Duodenal mucosa (tissue), 2 donors: ENCODE data around the gene RMND5A.

Source experiments
- H3K27ac ChIP-seq: one replicate; pipeline ENCODE4 v1.7.0; 2013; ENCODE audit warnings: low read depth, low read length
- H3K27me3 ChIP-seq, 2 donors: one replicate each; pipeline ENCODE4 v1.7.0; 2013; ENCODE audit warnings: low read length in 2 of 2, control low read depth in 1 of 2; ENCODE audit not compliant: insufficient read depth in 2 of 2, control insufficient read depth in 1 of 2
- H3K36me3 ChIP-seq, 2 donors: one replicate each; pipeline ENCODE4 v1.7.0; 2013; ENCODE audit warnings: low read length in 2 of 2, control low read depth in 1 of 2; ENCODE audit not compliant: insufficient read depth in 2 of 2, control insufficient read depth in 1 of 2
- H3K4me1 ChIP-seq, 2 donors: one replicate each; pipeline ENCODE4 v1.7.0; 2013; ENCODE audit warnings: low read length in 2 of 2, control low read depth in 1 of 2; ENCODE audit not compliant: insufficient read depth in 2 of 2, control insufficient read depth in 1 of 2
- H3K4me3 ChIP-seq, 2 donors: one replicate each; pipeline ENCODE4 v1.7.0; 2013; ENCODE audit warnings: low read length in 2 of 2, low read depth in 1 of 2
- H3K9ac ChIP-seq, 2 donors: one replicate each; pipeline ENCODE4 v1.7.0; 2013; ENCODE audit warnings: low read length in 2 of 2, low read depth in 1 of 2
- H3K9me3 ChIP-seq, 2 donors: one replicate each; pipeline ENCODE4 v1.7.0; 2013; ENCODE audit warnings: low read length in 2 of 2, control low read depth in 1 of 2; ENCODE audit not compliant: control insufficient read depth in 1 of 2

RMND5A gene

DNA sequence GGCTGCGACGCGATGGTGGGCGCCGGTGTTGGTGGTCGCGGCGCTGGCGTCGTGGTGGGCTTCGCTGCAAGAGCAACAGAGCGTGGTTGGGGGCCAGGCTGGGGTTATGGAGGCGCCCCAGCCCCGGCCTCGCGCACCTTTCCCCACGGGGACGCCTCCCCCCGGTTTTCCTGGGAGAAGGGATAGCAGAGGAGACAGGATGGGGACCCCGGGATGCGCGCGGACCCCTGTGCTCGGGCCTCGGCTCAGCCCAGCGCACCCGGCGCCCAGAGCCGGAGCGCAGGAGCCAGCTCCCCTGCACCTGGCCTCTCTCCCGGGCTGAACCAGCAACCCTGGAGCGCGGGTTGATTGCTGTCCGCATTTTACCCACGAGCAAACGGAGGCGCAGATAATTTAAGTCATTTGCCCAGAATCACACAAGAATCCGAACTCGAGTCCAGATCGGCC lies 69.6 kb downstream of the RMND5A start:
- Histone ChIP-seq H3K4me3 (peak overlapping the region; percentile 1 to 28), H3K9me3 (no peaks in the 10 kb centered on the region), H3K27ac (no peak overlapping the region), H3K27me3 (peaks cover 58 to 61% of the 10 kb centered on the region in 2 donors), H3K4me1 (peaks cover 6 to 18% of the 10 kb centered on the region in 2 donors), H3K9ac (peak overlapping the region in 1 of 2 donors; percentile 10), H3K36me3 (no peaks in the 10 kb centered on the region)

DNA sequence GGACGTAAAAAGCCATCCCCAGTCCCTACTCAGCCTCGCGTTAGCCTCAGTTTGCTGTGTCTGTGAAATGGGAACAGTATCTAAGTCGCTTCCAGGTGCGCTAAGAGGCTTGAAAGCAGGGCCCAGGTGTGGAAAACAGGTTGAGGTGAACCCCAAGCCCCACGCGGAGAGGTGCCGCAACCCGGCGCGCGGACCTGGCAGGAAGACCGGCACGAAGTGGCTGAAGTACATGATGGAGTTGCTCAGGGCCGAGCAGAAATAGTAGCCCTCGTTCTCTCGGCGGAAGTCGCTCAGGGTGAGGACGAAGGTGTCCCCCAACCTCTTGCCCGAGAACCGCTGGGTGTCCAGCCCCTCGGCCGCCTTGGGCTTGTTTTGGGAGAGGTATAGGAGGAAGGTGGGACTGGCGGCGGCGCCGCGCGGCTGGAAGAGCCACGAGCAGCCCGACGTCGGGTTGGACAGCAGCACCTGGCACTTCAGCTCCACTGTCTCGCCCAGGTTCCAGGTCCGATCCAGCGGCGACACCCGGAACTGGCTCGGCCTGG lies 70.1 kb downstream of the RMND5A start:
- Histone ChIP-seq H3K27ac (no peak overlapping the region), H3K4me3 (peak overlapping the region; percentile 1 to 28), H3K27me3 (peaks cover 63 to 65% of the 10 kb centered on the region in 2 donors), H3K4me1 (peaks cover 6 to 18% of the 10 kb centered on the region in 2 donors), H3K36me3 (no peaks in the 10 kb centered on the region), H3K9me3 (no peaks in the 10 kb centered on the region), H3K9ac (peak overlapping the region in 1 of 2 donors; percentile 10)

DNA sequence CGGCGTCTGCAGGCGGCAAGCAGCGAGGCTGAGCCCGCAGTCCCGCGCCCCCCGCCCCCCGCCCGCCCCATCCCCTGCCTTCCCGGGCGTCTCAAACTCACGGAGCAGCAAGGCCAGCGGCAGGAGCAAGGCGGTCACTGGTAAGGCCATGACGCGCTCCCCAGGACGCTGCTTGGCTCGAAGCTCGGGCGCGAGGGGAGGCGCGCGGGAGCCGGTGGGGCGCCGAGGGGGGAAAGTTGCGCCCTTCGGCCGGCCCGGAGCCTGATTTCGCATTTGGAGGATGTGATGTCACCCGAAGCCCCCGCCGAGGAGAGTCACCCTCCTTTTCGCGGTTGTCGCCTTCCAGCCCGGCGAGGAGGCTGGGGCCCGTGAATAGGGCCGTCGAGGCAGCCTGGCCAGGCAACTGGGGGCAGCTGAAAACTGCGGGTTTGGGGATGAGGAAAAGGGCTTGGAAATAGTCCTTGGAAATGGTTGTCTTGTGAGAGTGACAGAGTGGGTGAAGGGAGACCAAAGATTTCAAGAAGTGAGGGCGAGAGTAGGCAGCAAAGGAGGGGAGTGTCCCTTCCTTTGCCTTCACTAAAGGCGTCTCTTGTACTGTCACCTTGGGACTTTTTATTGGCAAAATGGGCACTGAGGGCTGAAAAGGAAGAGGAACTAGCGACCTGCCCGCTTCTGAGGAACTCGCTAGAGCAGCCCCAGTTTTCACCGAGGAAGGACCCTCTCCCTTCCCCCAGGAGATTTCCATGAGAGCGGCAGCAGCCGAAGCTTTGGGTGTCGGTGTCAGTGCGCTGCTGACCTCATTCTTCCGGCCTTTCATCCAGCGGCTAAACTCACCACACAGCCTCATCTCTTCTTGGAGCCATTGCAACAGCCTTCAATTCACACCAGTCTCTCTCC lies 70.8 kb downstream of the RMND5A start, which contains the start of gene CD8A:
TSS of gene CD8A (minus strand) at position 238 of the 897 bp plus-strand sequence. CDS start at position 150, 88 bp downstream.
- no peaks in the 10 kb centered on the region for H3K36me3 ChIP-seq
- peak within 1 kb of the TSS in 1 of 2 donors; percentile 10 for H3K9ac ChIP-seq
- peaks cover 6 to 18% of the 10 kb centered on the region in 2 donors for H3K4me1 ChIP-seq
- H3K9me3 ChIP-seq: peaks cover 0 to 3% of the 10 kb centered on the region in 2 donors
- H3K27ac ChIP-seq: no peak within 1 kb of the TSS
- H3K27me3 ChIP-seq: peaks cover 63 to 65% of the 10 kb centered on the region in 2 donors
- peak within 1 kb of the TSS; percentile 38 to 51 for H3K4me3 ChIP-seq

DNA sequence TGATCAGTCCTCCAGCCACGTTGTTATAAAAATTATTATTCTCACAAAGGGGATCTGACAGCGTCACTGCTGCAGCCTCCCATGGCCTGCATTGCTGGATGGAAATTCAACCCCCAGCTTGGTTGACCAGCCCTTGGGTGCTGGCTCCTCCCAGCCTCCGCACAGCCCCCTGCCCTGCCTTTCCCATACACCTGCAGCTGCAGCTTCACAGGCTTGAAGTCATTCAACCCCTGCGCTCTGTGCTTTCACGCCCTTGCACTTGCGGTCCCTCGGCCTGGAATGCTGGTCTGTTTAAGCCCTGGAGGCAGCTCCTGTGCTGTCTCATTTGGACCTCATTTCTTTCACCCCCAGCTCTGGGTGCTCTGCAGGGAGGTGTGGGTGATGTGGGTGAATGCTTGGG lies 71.5 kb downstream of the RMND5A start:
- H3K36me3 ChIP-seq: no peaks in the 10 kb centered on the region
- no peak overlapping the region for H3K27ac ChIP-seq
- peaks cover 63 to 65% of the 10 kb centered on the region in 2 donors for H3K27me3 ChIP-seq
- no peak overlapping the region for H3K9ac ChIP-seq
- peaks cover 6 to 18% of the 10 kb centered on the region in 2 donors for H3K4me1 ChIP-seq
- peak overlapping the region; percentile 38 to 51 for H3K4me3 ChIP-seq
- peaks cover 4 to 9% of the 10 kb centered on the region in 2 donors for H3K9me3 ChIP-seq

DNA sequence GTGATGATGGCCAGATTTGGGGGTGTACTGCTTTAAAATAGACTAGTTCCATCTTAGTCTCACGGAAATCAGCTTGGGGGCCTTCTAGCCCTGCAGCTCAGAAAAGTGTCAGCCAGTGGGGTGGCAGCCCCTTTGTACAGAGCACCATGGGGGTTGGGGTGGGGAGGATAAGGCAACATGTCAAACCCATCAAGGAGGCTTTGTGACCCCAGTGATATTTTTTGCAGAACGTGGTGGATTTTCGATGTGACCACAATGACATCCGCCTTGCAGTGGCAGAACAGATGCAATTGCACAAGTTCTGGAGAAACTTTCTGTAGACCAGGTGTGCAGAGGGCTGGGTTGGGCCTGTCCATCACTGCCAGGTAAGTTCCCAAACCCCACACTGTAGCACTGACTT lies 73.7 kb downstream of the RMND5A start:
- peaks cover 12 to 16% of the 10 kb centered on the region in 2 donors for H3K9me3 ChIP-seq
- H3K36me3 ChIP-seq: no peaks in the 10 kb centered on the region
- peaks cover 6 to 18% of the 10 kb centered on the region in 2 donors for H3K4me1 ChIP-seq
- H3K27ac ChIP-seq: no peak overlapping the region
- no peak overlapping the region for H3K9ac ChIP-seq
- H3K4me3 ChIP-seq: no peak overlapping the region
- H3K27me3 ChIP-seq: peaks cover 52 to 56% of the 10 kb centered on the region in 2 donors

DNA sequence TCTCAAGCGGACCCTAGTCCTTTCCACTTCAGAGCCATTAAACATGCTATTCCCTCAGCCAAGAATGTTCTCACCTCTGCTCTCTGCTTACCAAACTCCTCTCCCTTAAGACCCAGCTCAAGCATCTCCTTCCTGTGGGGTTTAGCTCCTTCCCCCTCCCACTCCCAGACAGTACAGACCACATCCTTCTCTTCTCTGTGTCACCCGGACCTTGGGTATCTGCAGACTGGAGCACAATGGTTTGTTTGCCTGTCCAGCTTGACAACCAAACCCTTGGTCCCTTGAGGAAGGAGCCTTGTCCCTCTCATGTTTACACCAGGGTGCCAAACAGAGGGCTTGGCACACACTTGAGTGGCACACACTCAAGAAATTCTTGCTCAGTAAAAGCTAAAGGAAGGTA lies 74.8 kb downstream of the RMND5A start:
- H3K4me3 ChIP-seq: no peak overlapping the region
- H3K27ac ChIP-seq: no peak overlapping the region
- peaks cover 12 to 16% of the 10 kb centered on the region in 2 donors for H3K9me3 ChIP-seq
- peaks cover 42 to 45% of the 10 kb centered on the region in 2 donors for H3K27me3 ChIP-seq
- H3K4me1 ChIP-seq: peaks cover 6 to 16% of the 10 kb centered on the region in 2 donors
- no peaks in the 10 kb centered on the region for H3K36me3 ChIP-seq
- no peak overlapping the region for H3K9ac ChIP-seq

DNA sequence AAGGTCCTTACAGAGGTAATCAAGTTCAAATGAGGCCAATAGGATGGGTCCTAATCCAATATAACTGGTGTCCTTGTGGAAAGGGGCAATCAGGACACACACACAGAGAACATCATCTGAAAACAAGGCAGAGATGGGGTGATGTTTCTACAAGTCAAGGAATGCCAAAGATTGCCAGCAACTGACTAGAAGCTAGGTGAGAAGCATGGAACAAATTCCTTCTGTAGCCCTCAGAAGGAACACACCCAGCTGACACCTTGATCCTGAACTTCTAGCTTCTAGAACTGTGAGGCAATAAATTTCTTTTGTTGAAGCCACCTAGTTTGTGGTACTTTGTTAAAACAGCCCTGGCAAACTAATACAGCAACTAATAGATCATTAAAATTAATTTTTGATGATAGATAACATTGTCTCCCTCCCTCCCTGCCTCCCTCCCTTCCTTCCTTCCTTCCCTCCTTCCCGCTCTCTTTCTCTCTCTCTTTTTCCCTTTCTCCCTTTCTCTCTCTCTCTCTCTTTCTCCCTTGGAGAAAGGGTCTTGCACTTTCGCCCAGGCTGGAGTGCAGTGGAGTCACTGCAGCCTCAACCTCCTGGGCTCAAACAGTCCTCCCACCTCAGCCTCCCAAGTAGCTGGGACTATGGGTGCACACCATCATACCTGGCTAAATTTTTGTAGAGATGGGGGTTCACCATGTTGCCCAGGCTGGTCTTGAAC lies 80.9 kb downstream of the RMND5A start:
- Histone ChIP-seq H3K4me1 (no peaks in the 10 kb centered on the region), H3K36me3 (no peaks in the 10 kb centered on the region), H3K27me3 (no peaks in the 10 kb centered on the region), H3K4me3 (no peak overlapping the region), H3K9me3 (peaks cover 12% of the 10 kb centered on the region in 2 donors), H3K9ac (no peak overlapping the region), H3K27ac (no peak overlapping the region)

DNA sequence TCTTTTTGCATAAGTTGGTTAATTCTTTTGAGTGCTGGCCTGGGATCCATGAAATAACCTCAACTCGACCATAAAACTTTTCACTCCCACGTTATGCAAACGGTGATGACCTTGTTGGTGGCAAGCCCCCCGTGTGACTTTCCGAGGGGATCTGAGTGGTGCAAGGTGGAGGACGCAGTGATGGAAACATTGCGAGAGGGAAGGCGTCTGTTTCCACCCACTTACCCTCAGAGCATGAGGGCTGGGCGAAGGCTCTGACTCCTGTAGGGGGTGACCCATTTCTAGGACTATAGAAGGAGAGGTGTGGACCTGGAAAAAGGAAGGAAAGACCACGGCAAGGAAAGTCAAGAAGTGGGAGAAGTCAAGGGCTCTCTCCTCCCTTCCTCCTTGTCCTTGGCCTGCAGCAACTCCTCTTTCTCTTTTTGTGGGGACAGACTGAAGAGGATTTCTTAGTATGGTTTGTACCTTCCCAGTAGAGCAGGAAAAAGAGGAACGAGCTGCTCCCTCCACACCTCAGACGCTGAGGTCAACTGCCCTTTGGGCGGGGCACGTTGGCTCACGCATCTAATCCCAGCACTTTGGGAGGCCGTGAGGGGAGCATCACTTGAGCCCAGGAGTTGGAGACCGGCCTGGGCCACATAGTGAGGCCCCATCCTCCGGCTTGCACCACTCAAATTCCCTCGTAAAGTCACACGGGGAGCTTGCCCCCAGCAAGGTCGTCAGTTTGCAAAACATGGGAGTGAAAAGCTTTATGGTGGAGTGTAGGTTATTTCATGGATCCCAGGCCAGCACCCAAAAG lies 86.2 kb downstream of the RMND5A start:
- peaks cover 13 to 18% of the 10 kb centered on the region in 2 donors for H3K4me1 ChIP-seq
- no peaks in the 10 kb centered on the region for H3K36me3 ChIP-seq
- H3K4me3 ChIP-seq: no peak overlapping the region
- H3K9ac ChIP-seq: no peak overlapping the region
- H3K27me3 ChIP-seq: peaks cover 7 to 11% of the 10 kb centered on the region in 2 donors
- no peak overlapping the region for H3K27ac ChIP-seq
- no peaks in the 10 kb centered on the region for H3K9me3 ChIP-seq

DNA sequence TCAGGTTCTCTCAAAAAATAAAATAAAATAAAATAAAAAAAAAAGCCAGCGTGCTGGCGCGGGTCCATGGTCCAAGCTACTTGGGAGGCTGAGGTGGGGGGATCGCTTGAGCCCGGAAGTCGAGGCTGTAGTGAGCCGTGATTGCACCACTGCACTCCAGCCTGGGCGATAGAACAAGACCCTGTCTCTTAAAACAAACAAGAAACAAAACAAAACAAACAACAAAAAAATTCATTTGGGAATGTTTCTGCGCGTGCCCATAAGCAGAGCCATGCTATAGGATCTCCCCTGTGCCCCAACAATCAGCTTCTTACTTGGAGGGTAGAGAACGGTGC lies 87.0 kb downstream of the RMND5A start:
- Histone ChIP-seq H3K27ac (no peak overlapping the region), H3K27me3 (peaks cover 7 to 11% of the 10 kb centered on the region in 2 donors), H3K36me3 (no peaks in the 10 kb centered on the region), H3K9me3 (no peaks in the 10 kb centered on the region), H3K4me3 (peak overlapping the region; percentile 77 to 79), H3K4me1 (peaks cover 13 to 18% of the 10 kb centered on the region in 2 donors), H3K9ac (peak overlapping the region; percentile 20 to 60)
